OCI-LY3 (cell line): ENCODE data around the gene LHCGR.

Source experiments
- H2AFZ ChIP-seq: fragments of 200-600, 300-600 bp; shearing (Covaris generic); 2 replicates; pipeline ENCODE4 v1.6.0; 2014; ENCODE audit warnings: antibody characterized with exemption, low read depth, low read length
- H3K27ac ChIP-seq: fragments of 200-600, 300-600 bp; sonication (generic); 2 replicates; pipeline ENCODE4 v1.5.1; 2014; ENCODE audit warnings: mild to moderate bottlenecking, low read length, moderate library complexity, mixed read lengths
- H3K27me3 ChIP-seq: fragments of 200-600, 300-600 bp; sonication (generic); 2 replicates; pipeline ENCODE4 v1.6.1; 2014; ENCODE audit warnings: low read depth, low read length, mixed read lengths
- H3K36me3 ChIP-seq: fragments of 200-600, 300-600 bp; sonication (generic); replicated peaks from 2 replicates; pipeline ENCODE3; 2014; ENCODE audit warnings: low read depth, low read length, mixed read lengths
- H3K4me1 ChIP-seq: fragments of 300-600, 200-600 bp; sonication (generic); 2 replicates; pipeline ENCODE4 v1.6.1; 2014; ENCODE audit warnings: low read length, mixed read lengths
- H3K4me2 ChIP-seq: fragments of 200-600, 300-600 bp; sonication (generic); 2 replicates; pipeline ENCODE4 v1.6.1; 2014; ENCODE audit warnings: low read length, mixed read lengths
- H3K4me3 ChIP-seq: fragments of 300-600, 200-600 bp; sonication (generic); 2 replicates; pipeline ENCODE4 v1.5.1; 2014; ENCODE audit warnings: antibody characterized with exemption, mild to moderate bottlenecking, low read length, moderate library complexity
- H3K79me2 ChIP-seq: fragments of 300-600, 200-600 bp; shearing (Covaris generic); 2 replicates; pipeline ENCODE4 v1.6.1; 2014; ENCODE audit warnings: mild to moderate bottlenecking, low read length, mixed read lengths
- H3K9ac ChIP-seq: fragments of 300-600, 200-600 bp; shearing (Covaris generic); 2 replicates; pipeline ENCODE4 v1.6.0; 2014; ENCODE audit warnings: mild to moderate bottlenecking, low read length, moderate library complexity
- H3K9me3 ChIP-seq: fragments of 200-600, 300-600 bp; shearing (Covaris generic); 2 replicates; pipeline ENCODE4 v1.6.1; 2014; ENCODE audit warnings: low read length, mixed read lengths; ENCODE audit not compliant: insufficient read depth
- H4K20me1 ChIP-seq: fragments of 200-600, 300-600 bp; sonication (generic); 2 replicates; pipeline ENCODE4 v1.6.1; 2016; ENCODE audit warnings: low read length, mixed read lengths; ENCODE audit not compliant: insufficient read depth
- EZH2phosphoT487 ChIP-seq: fragments of 200-600 bp; shearing (Covaris generic); IDR thresholded peaks from 2 replicates; pipeline ENCODE4 v1.6.1; 2018; ENCODE audit warnings: antibody characterized with exemption, mixed run types, low read depth
- TF ChIP-seq, protein P1 (sequence below): fragments of 200-600, 300-600 bp; sonication (generic); IDR thresholded peaks from 2 replicates; pipeline ENCODE4 v1.5.1; 2014; ENCODE audit warnings: antibody characterized with exemption, low read length, low read depth

The LHCGR gene

DNA sequence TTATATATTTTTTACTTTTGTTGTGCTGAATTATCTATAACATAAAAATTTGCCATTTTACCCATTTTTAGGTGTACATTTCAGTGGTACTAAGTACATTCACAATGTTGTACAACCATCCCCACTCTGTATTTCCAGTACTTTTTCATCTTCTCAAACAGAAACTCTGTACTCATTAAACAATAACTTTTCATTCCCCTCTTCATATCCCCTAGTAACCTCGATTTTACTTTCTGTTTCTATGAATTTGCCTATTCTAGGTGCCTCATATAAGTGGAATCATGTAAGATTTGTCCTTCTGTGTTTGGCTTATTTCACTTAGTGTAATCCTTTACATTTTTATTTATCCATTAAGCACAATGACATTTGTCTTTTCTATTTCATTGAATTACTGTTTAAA is 86.5 kb downstream of the LHCGR start:
- Histone ChIP-seq H3K9me3 (no peaks in the 10 kb centered on the region), H3K27ac (no peak overlapping the region), H2AFZ (no peak overlapping the region), H3K27me3 (no peaks in the 10 kb centered on the region), H3K4me2 (0 out of 2 replicates have a peak overlapping the region, but pooled peaks have one; percentile 9), H3K4me1 (peaks cover 4% of the 10 kb centered on the region; the same call in 1 of the 2 replicates), H3K4me3 (no peak overlapping the region), H3K36me3 (no peaks in the 10 kb centered on the region), H3K9ac (no peak overlapping the region), H4K20me1 (no peaks in the 10 kb centered on the region), H3K79me2 (no peaks in the 10 kb centered on the region)
- no peak for TF ChIP-seq EZH2phosphoT487
- TF ChIP-seq, protein P1, sequence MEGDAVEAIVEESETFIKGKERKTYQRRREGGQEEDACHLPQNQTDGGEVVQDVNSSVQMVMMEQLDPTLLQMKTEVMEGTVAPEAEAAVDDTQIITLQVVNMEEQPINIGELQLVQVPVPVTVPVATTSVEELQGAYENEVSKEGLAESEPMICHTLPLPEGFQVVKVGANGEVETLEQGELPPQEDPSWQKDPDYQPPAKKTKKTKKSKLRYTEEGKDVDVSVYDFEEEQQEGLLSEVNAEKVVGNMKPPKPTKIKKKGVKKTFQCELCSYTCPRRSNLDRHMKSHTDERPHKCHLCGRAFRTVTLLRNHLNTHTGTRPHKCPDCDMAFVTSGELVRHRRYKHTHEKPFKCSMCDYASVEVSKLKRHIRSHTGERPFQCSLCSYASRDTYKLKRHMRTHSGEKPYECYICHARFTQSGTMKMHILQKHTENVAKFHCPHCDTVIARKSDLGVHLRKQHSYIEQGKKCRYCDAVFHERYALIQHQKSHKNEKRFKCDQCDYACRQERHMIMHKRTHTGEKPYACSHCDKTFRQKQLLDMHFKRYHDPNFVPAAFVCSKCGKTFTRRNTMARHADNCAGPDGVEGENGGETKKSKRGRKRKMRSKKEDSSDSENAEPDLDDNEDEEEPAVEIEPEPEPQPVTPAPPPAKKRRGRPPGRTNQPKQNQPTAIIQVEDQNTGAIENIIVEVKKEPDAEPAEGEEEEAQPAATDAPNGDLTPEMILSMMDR: no peak

DNA sequence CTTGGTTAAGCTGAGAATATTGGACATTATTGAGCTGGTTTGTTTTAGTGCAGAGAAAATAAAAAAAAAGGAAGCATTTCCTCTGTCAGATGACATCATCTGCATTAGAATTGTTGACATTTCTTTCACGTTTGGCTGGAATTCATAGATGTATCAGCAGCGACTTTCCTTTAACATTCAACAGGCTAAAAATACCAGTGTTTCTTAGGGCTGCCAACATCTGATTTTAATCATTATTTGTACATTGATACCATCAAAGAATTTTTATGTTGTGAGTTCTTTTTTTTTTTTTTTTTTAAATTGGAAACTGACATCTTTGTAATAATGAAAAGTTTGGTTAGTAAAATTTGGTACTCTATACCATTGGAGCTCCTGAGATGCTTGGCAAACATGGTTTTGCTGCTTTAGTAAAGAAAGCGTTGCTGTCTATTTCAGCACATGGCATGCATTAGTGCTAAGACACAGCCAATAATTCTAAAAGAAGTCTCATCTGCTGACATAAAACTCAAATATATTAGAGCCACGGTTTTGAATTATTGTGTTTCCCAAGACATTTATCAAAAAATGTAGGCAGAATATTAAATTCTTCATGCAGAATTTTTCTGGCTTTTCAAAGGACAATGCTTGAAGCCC is 104.2 kb downstream of the LHCGR start:
- no peak overlapping the region for H2AFZ ChIP-seq
- H3K36me3 ChIP-seq: no peaks in the 10 kb centered on the region
- no peaks in the 10 kb centered on the region for H4K20me1 ChIP-seq
- H3K4me3 ChIP-seq: no peak overlapping the region
- H3K9me3 ChIP-seq: no peaks in the 10 kb centered on the region
- no peaks in the 10 kb centered on the region for H3K4me1 ChIP-seq
- no peak overlapping the region for H3K4me2 ChIP-seq
- TF ChIP-seq EZH2phosphoT487: no peak
- TF ChIP-seq, protein P1: no peak
- no peaks in the 10 kb centered on the region for H3K27me3 ChIP-seq
- no peaks in the 10 kb centered on the region for H3K79me2 ChIP-seq
- no peak overlapping the region for H3K27ac ChIP-seq
- H3K9ac ChIP-seq: no peak overlapping the region

- Histone ChIP-seq H3K27me3 (no peaks in the 10 kb centered on the region), H3K36me3 (no peaks in the 10 kb centered on the region), H3K4me3 (no peak overlapping the region), H3K4me1 (no peaks in the 10 kb centered on the region), H3K9me3 (no peaks in the 10 kb centered on the region), H3K9ac (no peak overlapping the region), H3K27ac (no peak overlapping the region), H3K79me2 (no peaks in the 10 kb centered on the region), H4K20me1 (no peaks in the 10 kb centered on the region), H2AFZ (no peak overlapping the region), H3K4me2 (no peak overlapping the region)
- TF ChIP-seq EZH2phosphoT487: no peak
- TF ChIP-seq, protein P1: no peak
Observed at GRCh38 chr2:48638261-48638660, 117.3 kb downstream of the LHCGR start.
